Breast epithelium (tissue), 4 donors: ENCODE measurements around the gene APEX2. TPM values are rescaled to one million over a fixed set of nuclear protein-coding genes. Genes with fewer than 3 reads are reported as not detected.

Experiments
- DNase-seq, 2 donors: peaks; one replicate each; pipeline ENCODE4 v3.0.0-alpha.2; 2019; ENCODE audit warnings: low spot score in 2 of 2
- H3K27ac ChIP-seq, 2 donors: fragments of 200-600 bp; sonication (generic) in 1 of 2; one replicate each; pipeline ENCODE4 v1.5.1; 2016 to 2019; ENCODE audit warnings: mild to moderate bottlenecking in 1 of 2
- H3K27me3 ChIP-seq, 2 donors: fragments of 200-600 bp; sonication (generic) in 1 of 2; one replicate each; pipeline versions ENCODE4 v1.5.1 to v1.6.0; 2017 to 2019; ENCODE audit warnings: control low read depth in 1 of 2, mild to moderate bottlenecking in 1 of 2
- H3K36me3 ChIP-seq: fragments of 200-600 bp; one replicate; pipeline ENCODE4 v1.5.1; 2019
- H3K4me1 ChIP-seq, 2 donors: fragments of 200-600 bp; sonication (generic); one replicate each; pipeline ENCODE4 v1.5.1; 2016 to 2019; ENCODE audit warnings: control low read depth in 1 of 2
- H3K4me3 ChIP-seq, 3 donors: fragments of 200-600 bp; sonication (generic); 1 replicate in 2 of 3; 2 replicates in 1 of 3; pipeline ENCODE4 v1.5.1; 2016 to 2019; ENCODE audit warnings: mild to moderate bottlenecking in 3 of 3, moderate library complexity in 2 of 3
- H3K9me3 ChIP-seq, 2 donors: fragments of 200-600 bp; sonication (generic) in 1 of 2; one replicate each; pipeline ENCODE4 v1.5.1; 2016 to 2019; ENCODE audit warnings: control low read depth in 1 of 2
- CTCF ChIP-seq, 3 donors: fragments of 450-650 bp; IDR thresholded peaks; one replicate each; pipeline ENCODE4 v1.5.1; 2016 to 2017; ENCODE audit warnings: antibody characterized with exemption in 3 of 3, mild to moderate bottlenecking in 3 of 3, moderate library complexity in 3 of 3
- POLR2A ChIP-seq: fragments of 450-650 bp; IDR thresholded peaks from one replicate; pipeline ENCODE4 v1.6.1; 2016; ENCODE audit warnings: antibody characterized with exemption, mild to moderate bottlenecking, moderate library complexity
- POLR2AphosphoS5 ChIP-seq, 3 donors: sonication (generic); formaldehyde crosslinking; IDR thresholded peaks; one replicate each; pipeline ENCODE4 v1.6.1; 2017; ENCODE audit warnings: antibody characterized with exemption in 3 of 3
- intact Hi-C: fragments of 100-400 bp; cut with DNase I; formaldehyde crosslinking; loops from one replicate; pipeline ENCODE4 v1.15.1; 2023; ENCODE audit warnings: low total_unique reads
- total RNA-seq, 3 donors: library from RNA; depleted of rRNA; stranded (reverse); fragments of >200 nt; gene quantifications; one replicate each; pipeline ENCODE4 v1.1.0, GENCODE V29; 2016

APEX2 gene
- total RNA-seq, 3 donors from 2014 or later: 6.7 to 13.2 (median 10.8) TPM

GRCh38 chrX:55011294-55011693, 11.1 kb downstream of the APEX2 start:
- H3K9me3 ChIP-seq: no peaks in the 10 kb centered on the region
- intact Hi-C loops: no loop called here
- no peak overlapping the region for H3K4me3 ChIP-seq
- peaks cover 0 to 51% of the 10 kb centered on the region in 2 donors for H3K27me3 ChIP-seq
- TF ChIP-seq POLR2A (no peak), POLR2AphosphoS5 (IDR thresholded peaks at IDR 0.05) (no peak)
- H3K27ac ChIP-seq: no peak overlapping the region
- no peak for DNase-seq
- H3K36me3 ChIP-seq: no peaks in the 10 kb centered on the region
- no peaks in the 10 kb centered on the region for H3K4me1 ChIP-seq

- H3K27ac ChIP-seq: no peak overlapping the region
- no peaks in the 10 kb centered on the region for H3K9me3 ChIP-seq
- DNase-seq: no peak
- H3K27me3 ChIP-seq: peaks cover 0 to 53% of the 10 kb centered on the region in 2 donors
- H3K4me3 ChIP-seq: no peak overlapping the region
- no peaks in the 10 kb centered on the region for H3K36me3 ChIP-seq
- H3K4me1 ChIP-seq: no peaks in the 10 kb centered on the region
- intact Hi-C loops: no loop called here
- TF ChIP-seq POLR2A (no peak), CTCF (IDR thresholded peaks at IDR 0.05) (no peak), POLR2AphosphoS5 (IDR thresholded peaks at IDR 0.05) (no peak)
These were observed 14.7 kb downstream of the APEX2 start for GRCh38 chrX:55014897-55015299.

GRCh38 chrX:55026143-55026542, 26.0 kb downstream of the APEX2 start:
- H3K4me3 ChIP-seq: no peak overlapping the region
- no peaks in the 10 kb centered on the region for H3K4me1 ChIP-seq
- DNase-seq: no peak
- H3K27me3 ChIP-seq: peaks cover 0 to 39% of the 10 kb centered on the region in 2 donors
- no peak overlapping the region for H3K27ac ChIP-seq
- no peaks in the 10 kb centered on the region for H3K9me3 ChIP-seq
- TF ChIP-seq CTCF (IDR thresholded peaks at IDR 0.05): no peak
- no peak for TF ChIP-seq POLR2AphosphoS5 (IDR thresholded peaks at IDR 0.05)
- TF ChIP-seq POLR2A: no peak
- intact Hi-C loops: no loop called here
- no peaks in the 10 kb centered on the region for H3K36me3 ChIP-seq

GRCh38 chrX:55026840-55027239, 26.7 kb downstream of the APEX2 start:
- TF ChIP-seq CTCF (IDR thresholded peaks at IDR 0.05): no peak
- TF ChIP-seq POLR2AphosphoS5 (IDR thresholded peaks at IDR 0.05): no peak
- TF ChIP-seq POLR2A: no peak

GRCh38 chrX:55028040-55028439, 27.9 kb downstream of the APEX2 start:
- intact Hi-C loops: no loop called here
- TF ChIP-seq POLR2AphosphoS5 (IDR thresholded peaks at IDR 0.05): no peak
- TF ChIP-seq CTCF (IDR thresholded peaks at IDR 0.05): no peak
- no peak for TF ChIP-seq POLR2A

More at GRCh38 chrX:55026840-55027239, 26.7 kb downstream of the APEX2 start:
- Histone ChIP-seq H3K27me3 (peaks cover 0 to 40% of the 10 kb centered on the region in 2 donors), H3K4me3 (no peak overlapping the region), H3K4me1 (no peaks in the 10 kb centered on the region), H3K36me3 (no peaks in the 10 kb centered on the region), H3K9me3 (no peaks in the 10 kb centered on the region), H3K27ac (no peak overlapping the region)
- intact Hi-C loops: no loop called here
- no peak for DNase-seq

GRCh38 chrX:55028611-55029010, 28.4 kb downstream of the APEX2 start:
- intact Hi-C loops: no loop called here
- Histone ChIP-seq H3K9me3 (no peaks in the 10 kb centered on the region), H3K27ac (no peak overlapping the region), H3K27me3 (peaks cover 0 to 49% of the 10 kb centered on the region in 2 donors), H3K36me3 (no peaks in the 10 kb centered on the region), H3K4me3 (no peak overlapping the region), H3K4me1 (no peaks in the 10 kb centered on the region)
- no peak for DNase-seq
- TF ChIP-seq CTCF (IDR thresholded peaks at IDR 0.05) (no peak), POLR2AphosphoS5 (IDR thresholded peaks at IDR 0.05) (no peak), POLR2A (no peak)

More at GRCh38 chrX:55028040-55028439, 27.9 kb downstream of the APEX2 start:
- Histone ChIP-seq H3K36me3 (no peaks in the 10 kb centered on the region), H3K9me3 (no peaks in the 10 kb centered on the region), H3K27ac (no peak overlapping the region), H3K4me1 (no peaks in the 10 kb centered on the region), H3K27me3 (peaks cover 0 to 46% of the 10 kb centered on the region in 2 donors), H3K4me3 (no peak overlapping the region)
- no peak for DNase-seq
